H54 (cell line): Measurements from ENCODE around the gene CSNK1G1.
"Not testable (repeated sequence)": the region's sequence is repeated elsewhere in the genome, so short reads cannot be mapped to it uniquely, and the experiment has no call there.

ENCODE experiments used
- DNase-seq: peaks from one replicate; pipeline ENCODE4 v3.0.0; 2011; ENCODE audit warnings: low spot score, mixed read lengths; ENCODE audit not compliant: insufficient read length
- FAIRE-seq: peaks from 3 replicates; lab custom pipeline; 2011; peaks lifted over from hg19 to GRCh38; lab: Jason Lieb, UNC
- POLR2A ChIP-seq: IDR thresholded peaks from 2 replicates; pipeline ENCODE4 v1.6.1; 2011; ENCODE audit warnings: low read depth, mild to moderate bottlenecking, low read length

CSNK1G1 gene

GRCh38 chr15:64133623-64134344 is 222.2 kb downstream of the CSNK1G1 start:
- no peak for TF ChIP-seq POLR2A
- DNase-seq (no peak), FAIRE-seq (no peak)

GRCh38 chr15:64132217-64132616 is 223.8 kb downstream of the CSNK1G1 start:
- FAIRE-seq (no peak), DNase-seq (no peak)
- TF ChIP-seq POLR2A, result no peak

- no peak for FAIRE-seq
- no peak for DNase-seq
- TF ChIP-seq POLR2A, result no peak
These were observed 224.4 kb downstream of the CSNK1G1 start for GRCh38 chr15:64131547-64131946.

- DNase-seq, result no peak
- TF ChIP-seq POLR2A, result no peak
- FAIRE-seq, result no peak
These were observed 225.8 kb downstream of the CSNK1G1 start for GRCh38 chr15:64130159-64130558.

GRCh38 chr15:64127521-64128270 is 228.3 kb downstream of the CSNK1G1 start:
- DNase-seq (no peak), FAIRE-seq (no peak)
- TF ChIP-seq POLR2A, result no peak

- FAIRE-seq (no peak), DNase-seq (no peak)
- TF ChIP-seq POLR2A, result no peak
These were observed 230.0 kb downstream of the CSNK1G1 start for GRCh38 chr15:64125978-64126377.

- TF ChIP-seq POLR2A, result no peak
- FAIRE-seq, result no peak
- no peak for DNase-seq
These were observed 233.0 kb downstream of the CSNK1G1 start for GRCh38 chr15:64122936-64123351.

GRCh38 chr15:64122444-64122843 is 233.5 kb downstream of the CSNK1G1 start:
- FAIRE-seq (no peak), DNase-seq (no peak)
- no peak for TF ChIP-seq POLR2A

- FAIRE-seq (no peak), DNase-seq (no peak)
- no peak for TF ChIP-seq POLR2A
These were observed 234.4 kb downstream of the CSNK1G1 start for GRCh38 chr15:64121614-64122013.

- not testable (repeated sequence) for FAIRE-seq
These were observed 235.7 kb downstream of the CSNK1G1 start for GRCh38 chr15:64120322-64120721.

GRCh38 chr15:64117759-64118487 is 238.1 kb downstream of the CSNK1G1 start:
- FAIRE-seq (no peak), DNase-seq (no peak)
- no peak for TF ChIP-seq POLR2A

More at GRCh38 chr15:64120322-64120721, 235.7 kb downstream of the CSNK1G1 start:
- DNase-seq, result not testable (repeated sequence)
